HepG2 (cell line): ENCODE data around the gene NAB2. TPM values are rescaled to one million over a fixed set of nuclear protein-coding genes. Genes with fewer than 3 reads are reported as not detected.

Experiments
- CEBPB ChIP-seq: IDR thresholded peaks from 2 replicates; pipeline ENCODE4 v1.6.1; 2011; ENCODE audit warnings: low read depth, low read length, improper control_type of control experiment, borderline replicate concordance
- DZIP1 ChIP-seq: sonication (generic); formaldehyde crosslinking; IDR thresholded peaks from 2 replicates; pipeline ENCODE4 v1.5.0; 2020; ENCODE audit warnings: mild to moderate bottlenecking, missing genetic modification reagents
- GRHL1 ChIP-seq: sonication (generic); formaldehyde crosslinking; conservative IDR thresholded peaks from 2 replicates; pipeline ENCODE4 v1.8.0; 2022; ENCODE audit warnings: missing genetic modification reagents
- HDAC6 ChIP-seq: fragments of 200-600 bp; sonication (generic); IDR thresholded peaks from 2 replicates; pipeline ENCODE4 v1.7.0; 2017; ENCODE audit warnings: mild to moderate bottlenecking, antibody characterized with exemption, low read length, low read depth
- HNF1B ChIP-seq: sonication (generic); formaldehyde crosslinking; IDR thresholded peaks from 2 replicates; pipeline ENCODE4 v1.5.1; 2020; ENCODE audit warnings: mild to moderate bottlenecking, moderate library complexity, missing genetic modification reagents
- HNRNPL ChIP-seq: fragments of 200-400 bp; formaldehyde crosslinking; IDR thresholded peaks from 2 replicates; pipeline ENCODE4 v1.6.1; 2017; ENCODE audit warnings: mild to moderate bottlenecking, low read depth, low read length
- KMT2A ChIP-seq: sonication (generic); formaldehyde crosslinking; IDR thresholded peaks from 2 replicates; pipeline ENCODE4 v1.4.0; 2020; ENCODE audit warnings: missing genetic modification reagents
- MYNN ChIP-seq: sonication (generic); formaldehyde crosslinking; IDR thresholded peaks from 2 replicates; pipeline ENCODE4 v1.4.0; 2020; ENCODE audit warnings: mild to moderate bottlenecking, low read depth, missing genetic modification reagents
- NKX3-1 ChIP-seq: sonication (generic); formaldehyde crosslinking; IDR thresholded peaks from 2 replicates; pipeline ENCODE4 v1.5.0; 2020; ENCODE audit warnings: missing genetic modification reagents
- NONO ChIP-seq, 2 experiments: fragments of 450-650 bp in 1 of 2; sonication (generic) in 1 of 2; formaldehyde crosslinking in 1 of 2; IDR thresholded peaks in 1 of 2; conservative IDR thresholded peaks in 1 of 2; 2 replicates each; pipeline versions ENCODE4 v1.6.1 to v1.8.0; 2017 to 2022; ENCODE audit warnings: mild to moderate bottlenecking in 1 of 2, missing genetic modification reagents in 1 of 2, moderate library complexity in 1 of 2
- NR2F2 ChIP-seq: IDR thresholded peaks from 2 replicates; pipeline ENCODE4 v1.6.1; 2012; ENCODE audit warnings: low read depth, inconsistent platforms, borderline replicate concordance
- RFXANK ChIP-seq: IDR thresholded peaks from 2 replicates; pipeline ENCODE4 v1.6.1; 2016
- SIX1 ChIP-seq: sonication (generic); formaldehyde crosslinking; IDR thresholded peaks from 2 replicates; pipeline ENCODE4 v1.4.0; 2020; ENCODE audit warnings: missing genetic modification reagents, borderline replicate concordance
- TBL1XR1 ChIP-seq: fragments of 150-350 bp; IDR thresholded peaks from 2 replicates; pipeline ENCODE4 v1.6.1; 2014; ENCODE audit warnings: borderline replicate concordance, low read length; ENCODE audit not compliant: partially characterized antibody
- ZBTB7A ChIP-seq: sonication (generic); formaldehyde crosslinking; IDR thresholded peaks from 2 replicates; pipeline ENCODE4 v1.8.0; 2022; ENCODE audit warnings: mild to moderate bottlenecking, missing genetic modification reagents
- ZNF224 ChIP-seq: sonication (generic); formaldehyde crosslinking; IDR thresholded peaks from 2 replicates; pipeline ENCODE4 v1.5.0; 2020; ENCODE audit warnings: mild to moderate bottlenecking, missing genetic modification reagents
- ZNF460 ChIP-seq: sonication (generic); formaldehyde crosslinking; IDR thresholded peaks from 2 replicates; pipeline ENCODE4 v1.5.1; 2020; ENCODE audit warnings: missing genetic modification reagents, mild to moderate bottlenecking, borderline replicate concordance
- ZNF740 ChIP-seq: sonication (generic); formaldehyde crosslinking; IDR thresholded peaks from 2 replicates; pipeline ENCODE4 v1.4.0; 2020; ENCODE audit warnings: missing genetic modification reagents
- ZNF850 ChIP-seq: sonication (generic); formaldehyde crosslinking; conservative IDR thresholded peaks from 2 replicates; pipeline ENCODE4 v1.9.0; 2021; ENCODE audit warnings: mild to moderate bottlenecking, missing genetic modification reagents
- polyA plus RNA-seq, 8 experiments: library from polyadenylated mRNA; depleted of rRNA in 3 of 8; stranded (reverse) in 7 of 8; unstranded in 1 of 8; fragments of >200 nt; fragmentation: Illumina TruSeq in 4 of 8; extraction: Trizol in 4 of 8; gene quantifications; 2 replicates each; pipeline versions ENCODE4 v1.2.1 to v1.2.3, GENCODE V29; 2011 to 2016; ENCODE audit warnings: low read depth in 4 of 8, missing spikeins in 1 of 8, mixed read lengths in 1 of 8; ENCODE audit not compliant: insufficient read depth in 1 of 8
- total RNA-seq, 5 experiments: library from RNA; depleted of rRNA; stranded (reverse); fragments of >200 nt; fragmentation: Illumina TruSeq; extraction: Trizol; gene quantifications; 2 replicates each; pipeline ENCODE4 v1.2.3, GENCODE V29; 2016; ENCODE audit warnings: low read depth in 1 of 5
- TF ChIP-seq, protein P1 (sequence below): sonication (generic); formaldehyde crosslinking; IDR thresholded peaks from 2 replicates; pipeline ENCODE4 v1.4.0; 2020; ENCODE audit warnings: low read depth, mild to moderate bottlenecking, missing genetic modification reagents
- TF ChIP-seq, protein P2 (sequence below): sonication (generic); formaldehyde crosslinking; IDR thresholded peaks from 2 replicates; pipeline ENCODE4 v1.5.0; 2020; ENCODE audit warnings: missing genetic modification reagents, mild to moderate bottlenecking, borderline replicate concordance

Gene NAB2
- total and polyA plus RNA-seq, 2 of the 13 experiments (the other 11 are each of a cell fraction or from before 2014, with no cell fraction given), result 11.7 to 12.9 TPM

GRCh38 chr12:57078519-57079404 is 10.2 kb upstream of the NAB2 start, which contains the start of gene NEMP1 (continued):
- TF ChIP-seq, protein P1, sequence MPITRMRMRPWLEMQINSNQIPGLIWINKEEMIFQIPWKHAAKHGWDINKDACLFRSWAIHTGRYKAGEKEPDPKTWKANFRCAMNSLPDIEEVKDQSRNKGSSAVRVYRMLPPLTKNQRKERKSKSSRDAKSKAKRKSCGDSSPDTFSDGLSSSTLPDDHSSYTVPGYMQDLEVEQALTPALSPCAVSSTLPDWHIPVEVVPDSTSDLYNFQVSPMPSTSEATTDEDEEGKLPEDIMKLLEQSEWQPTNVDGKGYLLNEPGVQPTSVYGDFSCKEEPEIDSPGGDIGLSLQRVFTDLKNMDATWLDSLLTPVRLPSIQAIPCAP, result no peak
- no peak for TF ChIP-seq NONO (IDR thresholded peaks at IDR 0.05)
- 0 out of 2 replicates have a peak, but pooled peaks have one; percentile 49 for TF ChIP-seq NONO (CRISPR knock-in tag; conservative IDR thresholded peaks at IDR 0.05)
- no peak for TF ChIP-seq NR2F2
- no peak for TF ChIP-seq ZNF740 (CRISPR knock-in tag)
- TF ChIP-seq NKX3-1 (CRISPR knock-in tag), result no peak
- TF ChIP-seq HNF1B (CRISPR knock-in tag), result peak; percentile 56; the same call in 1 of the 2 replicates
- TF ChIP-seq HNRNPL, result no peak
- peak; percentile 15; the same call in 1 of the 2 replicates for TF ChIP-seq KMT2A (CRISPR knock-in tag)
- peak; percentile 32; the same call in 1 of the 2 replicates for TF ChIP-seq RFXANK (CRISPR knock-in tag)
- 0 out of 2 replicates have a peak, but pooled peaks have one; percentile 9 for TF ChIP-seq CEBPB
- TF ChIP-seq ZNF850 (CRISPR knock-in tag), result no peak
- TF ChIP-seq DZIP1 (CRISPR knock-in tag), result no peak; the same call in 1 of the 2 replicates
- TF ChIP-seq HDAC6, result no peak
- TF ChIP-seq, protein P2, sequence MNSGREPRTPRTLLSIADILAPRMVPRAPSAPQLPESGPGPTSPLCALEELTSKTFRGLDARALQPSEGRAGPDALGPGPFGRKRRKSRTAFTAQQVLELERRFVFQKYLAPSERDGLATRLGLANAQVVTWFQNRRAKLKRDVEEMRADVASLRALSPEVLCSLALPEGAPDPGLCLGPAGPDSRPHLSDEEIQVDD (CRISPR knock-in tag), result no peak
- TF ChIP-seq TBL1XR1, result no peak
- no peak for TF ChIP-seq SIX1 (CRISPR knock-in tag)
- TF ChIP-seq ZNF224 (CRISPR knock-in tag), result no peak
- TF ChIP-seq ZBTB7A (CRISPR knock-in tag), result no peak
- TF ChIP-seq ZNF460 (CRISPR knock-in tag), result no peak
- TF ChIP-seq GRHL1 (CRISPR knock-in tag), result no peak
- TF ChIP-seq MYNN (CRISPR knock-in tag), result no peak
